ENCODE data around the gene FNDC1. TPM values are rescaled to one million over a fixed set of nuclear protein-coding genes. Genes with fewer than 3 reads are reported as not detected.

FNDC1 gene
- total RNA-seq, 2 donors from 2014 or later, result 0.52 TPM; not detected in 1

- H3K27ac ChIP-seq, result no peak overlapping the region
- ATAC-seq (no peak), DNase-seq (no peak)
- 72 to 77% methylated on average over 7 of the region's 7 CpGs for WGBS, 2 donors
- H3K36me3 ChIP-seq (replicated peaks in 1 of 2; ENCODE audit: insufficient read depth in 1 of 2, low read depth in 2 of 2), result no peaks in the 10 kb centered on the region
- H3K4me3 ChIP-seq, result no peak overlapping the region
- no peaks in the 10 kb centered on the region for H3K9me3 ChIP-seq
- intact Hi-C loops (cut with DNase I), result no loop called here
- no peaks in the 10 kb centered on the region for H3K4me1 ChIP-seq
- TF ChIP-seq CTCF (IDR thresholded peaks at IDR 0.05) (no peak), POLR2A (IDR thresholded peaks at IDR 0.05) (no peak)
- no peaks in the 10 kb centered on the region for H3K27me3 ChIP-seq
Observed at GRCh38 chr6:159301810-159302593, 132.8 kb downstream of the FNDC1 start.

GRCh38 chr6:159302594-159302992 is 133.4 kb downstream of the FNDC1 start:
- Histone ChIP-seq H3K9me3 (no peaks in the 10 kb centered on the region), H3K27ac (no peak overlapping the region), H3K4me3 (no peak overlapping the region), H3K27me3 (no peaks in the 10 kb centered on the region), H3K36me3 (replicated peaks in 1 of 2; ENCODE audit: insufficient read depth in 1 of 2, low read depth in 2 of 2) (no peaks in the 10 kb centered on the region), H3K4me1 (no peaks in the 10 kb centered on the region)
- ATAC-seq (no peak), DNase-seq (no peak)
- 64 to 75% methylated on average over 5 of the region's 5 CpGs for WGBS, 2 donors
- intact Hi-C loops (cut with DNase I), result no loop called here
- TF ChIP-seq CTCF (IDR thresholded peaks at IDR 0.05) (no peak), POLR2A (IDR thresholded peaks at IDR 0.05) (no peak)

GRCh38 chr6:159303159-159303558 is 134.0 kb downstream of the FNDC1 start:
- no peak overlapping the region for H3K27ac ChIP-seq
- H3K4me1 ChIP-seq, result no peaks in the 10 kb centered on the region
- H3K9me3 ChIP-seq, result no peaks in the 10 kb centered on the region
- ATAC-seq, result no peak
- no peak overlapping the region for H3K4me3 ChIP-seq
- H3K27me3 ChIP-seq, result no peaks in the 10 kb centered on the region
- TF ChIP-seq POLR2A (IDR thresholded peaks at IDR 0.05) (no peak), CTCF (IDR thresholded peaks at IDR 0.05) (no peak)
- 53 to 62% methylated on average over 2 of the region's 2 CpGs for WGBS, 2 donors
- no peak for DNase-seq
- intact Hi-C loops (cut with DNase I), result no loop called here
- no peaks in the 10 kb centered on the region for H3K36me3 ChIP-seq (replicated peaks in 1 of 2; ENCODE audit: insufficient read depth in 1 of 2, low read depth in 2 of 2)

- DNase-seq (no peak), ATAC-seq (no peak)
- H3K27me3 ChIP-seq, result no peaks in the 10 kb centered on the region
- no peak overlapping the region for H3K27ac ChIP-seq
- H3K4me3 ChIP-seq, result no peak overlapping the region
- no peaks in the 10 kb centered on the region for H3K36me3 ChIP-seq (replicated peaks in 1 of 2; ENCODE audit: insufficient read depth in 1 of 2, low read depth in 2 of 2)
- WGBS, 2 donors, result 54 to 57% methylated on average over 5 to 6 of the region's 6 CpGs
- H3K4me1 ChIP-seq, result no peaks in the 10 kb centered on the region
- intact Hi-C loops (cut with DNase I), result no loop called here
- TF ChIP-seq CTCF (IDR thresholded peaks at IDR 0.05), result no peak
- TF ChIP-seq POLR2A (IDR thresholded peaks at IDR 0.05), result no peak
- H3K9me3 ChIP-seq, result no peaks in the 10 kb centered on the region
Observed at GRCh38 chr6:159303784-159304183, 134.6 kb downstream of the FNDC1 start.

- intact Hi-C loops (cut with DNase I), result no loop called here
- Histone ChIP-seq H3K27ac (no peak overlapping the region), H3K4me1 (no peaks in the 10 kb centered on the region), H3K4me3 (no peak overlapping the region), H3K27me3 (no peaks in the 10 kb centered on the region), H3K9me3 (no peaks in the 10 kb centered on the region), H3K36me3 (replicated peaks in 1 of 2; ENCODE audit: insufficient read depth in 1 of 2, low read depth in 2 of 2) (no peaks in the 10 kb centered on the region)
- TF ChIP-seq CTCF (IDR thresholded peaks at IDR 0.05), result no peak
- TF ChIP-seq POLR2A (IDR thresholded peaks at IDR 0.05), result no peak
- WGBS, 2 donors, result 70 to 72% methylated on average over 1 of the region's 1 CpG
- DNase-seq (no peak), ATAC-seq (no peak)
Observed at GRCh38 chr6:159304641-159305040, 135.4 kb downstream of the FNDC1 start.
